Measurements from ENCODE around the gene MRPS22. TPM values are rescaled to one million over a fixed set of nuclear protein-coding genes. Genes with fewer than 3 reads are reported as not detected.
"Not testable (repeated sequence)": the region's sequence is repeated elsewhere in the genome, so short reads cannot be mapped to it uniquely, and the experiment has no call there.

MRPS22 gene
- total and polyA plus RNA-seq, 8 donors, result 28.4 to 63.0 (median 56.5) TPM

DNA sequence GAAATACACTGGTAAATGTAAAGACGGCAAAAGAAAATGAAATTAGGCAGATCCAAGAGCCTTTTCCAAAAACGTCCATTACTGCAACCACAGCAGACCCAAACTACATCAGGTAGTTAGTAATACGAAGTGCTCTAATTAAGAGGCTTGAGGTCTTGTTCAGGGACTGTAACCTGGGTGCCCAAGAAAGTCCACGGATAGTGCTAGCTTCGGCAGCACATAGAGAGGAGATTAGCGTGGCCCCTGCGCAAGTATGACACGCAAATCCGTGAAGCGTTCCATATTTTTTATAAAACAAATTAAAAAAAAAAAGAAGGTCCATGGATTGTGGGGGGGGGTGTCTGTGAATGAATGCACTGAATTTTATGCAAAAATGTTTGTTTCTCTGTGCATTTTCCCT is 44.3 kb downstream of the MRPS22 start:
- Histone ChIP-seq H3K36me3 (peaks cover 0 to 2% of the 10 kb centered on the region in 2 donors), H3K9me3 (no peaks in the 10 kb centered on the region), H3K27me3 (no peaks in the 10 kb centered on the region), H3K4me1 (peaks cover 7 to 42% of the 10 kb centered on the region in 2 donors), H3K27ac (no peak overlapping the region), H3K4me3 (peak overlapping the region; percentile 83 to 97)
- TF ChIP-seq, protein P1, sequence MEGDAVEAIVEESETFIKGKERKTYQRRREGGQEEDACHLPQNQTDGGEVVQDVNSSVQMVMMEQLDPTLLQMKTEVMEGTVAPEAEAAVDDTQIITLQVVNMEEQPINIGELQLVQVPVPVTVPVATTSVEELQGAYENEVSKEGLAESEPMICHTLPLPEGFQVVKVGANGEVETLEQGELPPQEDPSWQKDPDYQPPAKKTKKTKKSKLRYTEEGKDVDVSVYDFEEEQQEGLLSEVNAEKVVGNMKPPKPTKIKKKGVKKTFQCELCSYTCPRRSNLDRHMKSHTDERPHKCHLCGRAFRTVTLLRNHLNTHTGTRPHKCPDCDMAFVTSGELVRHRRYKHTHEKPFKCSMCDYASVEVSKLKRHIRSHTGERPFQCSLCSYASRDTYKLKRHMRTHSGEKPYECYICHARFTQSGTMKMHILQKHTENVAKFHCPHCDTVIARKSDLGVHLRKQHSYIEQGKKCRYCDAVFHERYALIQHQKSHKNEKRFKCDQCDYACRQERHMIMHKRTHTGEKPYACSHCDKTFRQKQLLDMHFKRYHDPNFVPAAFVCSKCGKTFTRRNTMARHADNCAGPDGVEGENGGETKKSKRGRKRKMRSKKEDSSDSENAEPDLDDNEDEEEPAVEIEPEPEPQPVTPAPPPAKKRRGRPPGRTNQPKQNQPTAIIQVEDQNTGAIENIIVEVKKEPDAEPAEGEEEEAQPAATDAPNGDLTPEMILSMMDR (IDR thresholded peaks at IDR 0.05), result no peak
- intact Hi-C loops (cut with DNase I), result no loop called here
- DNase-seq (no peak), ATAC-seq (no peak)

DNA sequence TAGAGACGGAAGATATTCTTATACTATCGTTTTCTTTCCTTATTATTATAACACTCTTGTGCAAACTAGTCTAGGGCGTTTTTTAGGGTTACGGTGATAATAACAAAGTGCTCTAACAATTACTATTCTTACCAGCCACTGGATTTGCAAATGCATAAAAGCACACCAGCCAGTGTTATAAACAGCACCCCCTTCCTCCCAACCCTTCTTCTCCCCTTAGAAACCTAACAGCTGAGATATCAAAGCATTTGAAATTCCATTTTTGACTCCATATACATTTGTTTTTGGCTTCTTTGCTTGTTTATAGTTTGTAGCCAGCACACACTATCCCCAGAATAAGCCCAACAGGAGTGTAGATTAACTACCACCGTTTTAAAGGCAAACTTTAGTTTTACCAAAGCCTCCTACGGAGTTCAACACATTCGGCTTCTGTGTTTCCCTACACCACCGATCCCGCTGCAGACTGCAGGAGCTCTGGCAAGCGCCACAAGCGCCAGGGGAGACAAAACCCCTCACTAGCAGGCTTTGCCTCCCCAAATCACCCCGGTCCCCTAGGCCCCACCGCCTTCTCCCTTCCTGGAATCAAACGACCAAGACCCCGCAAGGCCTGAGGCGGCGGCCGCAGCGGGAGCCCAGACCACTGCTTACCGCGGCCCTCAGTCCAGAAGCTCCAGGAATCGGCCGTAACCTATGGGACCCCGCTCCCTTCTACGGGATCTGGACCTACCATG is 45.2 kb downstream of the MRPS22 start:
- H3K27me3 ChIP-seq, result no peaks in the 10 kb centered on the region
- TF ChIP-seq, protein P1 (IDR thresholded peaks at IDR 0.05), result no peak
- H3K27ac ChIP-seq, result peak overlapping the region; percentile 95
- H3K36me3 ChIP-seq, result no peaks in the 10 kb centered on the region
- ATAC-seq (peak; percentile 23), DNase-seq (peak in 2 of 4 donors; percentile 3 to 8)
- H3K4me1 ChIP-seq, result peaks cover 7 to 37% of the 10 kb centered on the region in 2 donors
- intact Hi-C loops (cut with DNase I), result no loop called here
- H3K9me3 ChIP-seq, result no peaks in the 10 kb centered on the region
- H3K4me3 ChIP-seq, result peak overlapping the region; percentile 83 to 97

DNA sequence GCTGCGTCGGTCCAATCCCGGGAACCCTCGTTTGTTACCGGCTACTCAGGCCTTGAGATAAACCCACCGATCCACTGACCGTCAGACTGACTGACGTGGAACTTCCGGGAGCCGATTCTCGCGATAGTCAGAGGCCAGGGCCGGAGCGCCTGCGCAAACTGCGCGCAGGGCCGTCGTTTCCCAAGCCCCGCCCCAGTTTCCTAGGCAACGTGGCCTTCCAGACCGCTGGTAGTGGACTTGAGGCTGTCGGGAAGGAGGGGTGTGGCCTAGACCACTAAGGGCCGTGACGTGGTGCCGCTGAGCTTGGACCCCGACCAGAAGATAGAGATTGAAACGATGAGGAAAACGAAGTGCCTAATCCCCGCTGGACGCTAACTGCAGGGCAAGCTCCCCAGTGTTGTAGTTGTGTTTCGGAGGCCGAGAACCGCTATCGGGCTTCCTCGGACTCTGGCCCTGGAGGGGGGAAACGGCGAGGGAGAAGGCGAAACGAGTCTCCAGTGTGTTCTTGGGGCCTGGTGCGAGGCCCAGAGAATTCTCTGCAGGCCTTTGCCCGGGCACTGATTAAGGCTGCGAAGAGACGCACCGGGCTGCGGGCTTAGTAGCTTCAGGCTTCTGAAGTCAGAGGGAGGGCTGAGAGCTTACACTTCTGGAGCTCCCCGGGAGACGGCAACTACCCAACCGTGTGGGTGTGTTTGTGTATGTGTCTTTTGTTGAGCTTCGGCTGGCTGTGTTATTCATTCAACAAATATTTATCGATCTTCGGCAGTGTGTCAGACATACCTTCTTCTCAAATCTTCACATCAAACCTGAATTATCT is 45.9 kb downstream of the MRPS22 start, which contains the start of gene COPB2:
Gene COPB2 (minus strand): TSS at position 96 of the 817 bp plus-strand sequence. CDS start 97 bp downstream, outside the sequence.
- peak; percentile 99 for ATAC-seq
- DNase-seq, result peak; percentile 99 to 100 (median 100)
- TF ChIP-seq, protein P1 (IDR thresholded peaks at IDR 0.05), result no peak
- Histone ChIP-seq H3K27me3 (no peaks in the 10 kb centered on the region), H3K4me3 (peak within 1 kb of the TSS; percentile 83 to 97), H3K9me3 (no peaks in the 10 kb centered on the region), H3K27ac (peak within 1 kb of the TSS; percentile 95), H3K4me1 (peaks cover 7 to 31% of the 10 kb centered on the region in 2 donors), H3K36me3 (no peaks in the 10 kb centered on the region)
- intact Hi-C loops (cut with DNase I), result no loop called here

DNA sequence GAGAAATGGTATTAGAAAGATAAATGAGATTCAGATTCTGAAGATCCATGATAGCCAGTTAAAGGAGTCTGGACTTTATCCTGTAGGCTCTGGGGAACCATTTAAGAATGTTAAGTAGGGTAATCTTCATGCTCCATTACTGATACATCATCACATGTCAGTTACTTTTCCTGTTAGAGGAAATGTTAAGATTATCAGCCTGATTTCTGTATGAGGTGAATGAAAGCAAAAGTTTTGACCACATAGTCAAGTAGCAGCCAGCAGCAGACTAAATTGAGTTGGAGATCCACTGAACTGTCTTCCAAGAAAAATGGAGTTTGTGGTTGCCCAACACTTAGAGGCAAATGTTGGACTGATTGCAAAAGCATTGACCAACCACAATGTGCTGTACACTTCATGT is 50.3 kb downstream of the MRPS22 start:
- Histone ChIP-seq H3K4me3 (no peak overlapping the region), H3K36me3 (no peaks in the 10 kb centered on the region), H3K4me1 (no peaks in the 10 kb centered on the region), H3K9me3 (no peaks in the 10 kb centered on the region), H3K27ac (no peak overlapping the region), H3K27me3 (no peaks in the 10 kb centered on the region)
- ATAC-seq (no peak), DNase-seq (no peak)
- TF ChIP-seq, protein P1 (IDR thresholded peaks at IDR 0.05), result no peak
- intact Hi-C loops (cut with DNase I), result no loop called here

DNA sequence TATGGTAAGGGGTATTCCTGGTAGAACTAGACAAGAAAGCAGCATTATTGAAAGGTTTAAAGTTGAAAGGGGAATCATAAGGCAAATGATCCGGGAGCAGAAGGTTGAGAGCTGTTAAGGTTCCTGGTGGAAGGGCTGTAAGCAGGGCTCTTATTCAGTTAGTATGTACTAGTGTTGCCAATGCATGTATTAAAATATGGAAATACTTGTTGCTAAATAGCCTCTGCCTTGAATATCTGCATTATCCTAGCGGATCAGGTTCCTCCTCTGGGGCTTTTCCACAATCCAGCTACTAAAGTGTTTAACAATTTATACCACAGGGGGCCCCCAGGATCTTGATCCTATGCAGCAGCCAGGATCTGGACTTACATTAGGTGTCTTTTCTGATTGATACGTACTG is 52.9 kb downstream of the MRPS22 start:
- Histone ChIP-seq H3K9me3 (peaks cover 0 to 5% of the 10 kb centered on the region in 2 donors), H3K27ac (no peak overlapping the region), H3K4me3 (no peak overlapping the region), H3K4me1 (no peaks in the 10 kb centered on the region), H3K27me3 (no peaks in the 10 kb centered on the region), H3K36me3 (no peaks in the 10 kb centered on the region)
- no peak for ATAC-seq
- DNase-seq, result no peak
- TF ChIP-seq, protein P1 (IDR thresholded peaks at IDR 0.05), result no peak
- intact Hi-C loops (cut with DNase I), result no loop called here

DNA sequence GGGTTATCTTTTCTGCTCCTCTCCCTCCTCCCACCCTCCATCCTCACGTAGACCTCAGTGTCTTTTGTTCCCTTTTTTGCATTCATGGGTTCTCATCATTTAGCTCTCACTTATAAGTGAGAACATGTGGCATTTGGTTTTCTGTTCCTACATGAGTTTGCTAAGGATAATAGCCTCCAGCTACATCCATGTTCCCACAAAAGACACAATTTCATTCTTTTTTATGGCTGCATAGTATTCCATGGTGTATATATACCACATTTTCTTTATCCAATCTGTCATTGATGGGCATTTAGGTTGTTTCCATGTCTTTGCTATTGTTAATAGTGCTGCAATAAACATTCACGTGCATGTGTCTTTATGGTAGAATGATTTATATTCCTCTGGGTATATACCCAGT is 57.3 kb downstream of the MRPS22 start:
- H3K4me1 ChIP-seq; H3K36me3 ChIP-seq; DNase-seq; ATAC-seq; intact Hi-C loops (cut with DNase I); H3K27me3 ChIP-seq; H3K4me3 ChIP-seq; H3K27ac ChIP-seq: not testable (repeated sequence)
- H3K9me3 ChIP-seq, result peaks cover 0 to 41% of the 10 kb centered on the region in 2 donors
